HFFc6 (cell line): ENCODE data around the gene MTARC1. TPM values are rescaled to one million over a fixed set of nuclear protein-coding genes. Genes with fewer than 3 reads are reported as not detected.

Experiments
- DNase-seq: peaks from one replicate; pipeline ENCODE4 v3.0.0-alpha.2; 2018
- H3K27ac Mint-ChIP-seq: 2 replicates; pipeline ENCODE4 v1.8.0; 2020; ENCODE audit warnings: mild to moderate bottlenecking, mixed read lengths
- H3K27me3 Mint-ChIP-seq: 2 replicates; pipeline ENCODE4 v1.8.0; 2021; ENCODE audit warnings: mild to moderate bottlenecking, moderate library complexity, mixed read lengths; ENCODE audit not compliant: insufficient read depth
- H3K36me3 Mint-ChIP-seq: 2 replicates; pipeline ENCODE4 v1.8.0; 2021; ENCODE audit warnings: low read depth, mixed read lengths
- H3K4me1 Mint-ChIP-seq: 2 replicates; pipeline ENCODE4 v1.8.0; 2020; ENCODE audit warnings: low read depth, mixed read lengths
- H3K4me3 Mint-ChIP-seq: 2 replicates; pipeline ENCODE4 v1.8.0; 2020; ENCODE audit warnings: mild to moderate bottlenecking, moderate library complexity, mixed read lengths
- H3K9me3 Mint-ChIP-seq: 2 replicates; pipeline ENCODE4 v1.8.0; 2020; ENCODE audit warnings: mild to moderate bottlenecking, mixed read lengths
- total RNA-seq, 6 experiments: library from RNA; stranded (reverse); fragmentation: NEBNext Ultra II Directional; extraction: Animal tissue kit (Norgen Biotek cat#: 25700); gene quantifications; 2 replicates in 1 of 6; 3 replicates in 5 of 6; pipeline ENCODE4 v1.2.3, GENCODE V29; 2021
- TF ChIP-seq, protein P1 (sequence below): fragments of 200-600 bp; sonication (generic); IDR thresholded peaks from 2 replicates; pipeline ENCODE4 v1.5.0; 2021; ENCODE audit warnings: antibody characterized with exemption, mild to moderate bottlenecking

MTARC1 gene
- total RNA-seq, 6 experiments from 2014 or later, result 1.1 to 1.9 (median 1.7) TPM

DNA sequence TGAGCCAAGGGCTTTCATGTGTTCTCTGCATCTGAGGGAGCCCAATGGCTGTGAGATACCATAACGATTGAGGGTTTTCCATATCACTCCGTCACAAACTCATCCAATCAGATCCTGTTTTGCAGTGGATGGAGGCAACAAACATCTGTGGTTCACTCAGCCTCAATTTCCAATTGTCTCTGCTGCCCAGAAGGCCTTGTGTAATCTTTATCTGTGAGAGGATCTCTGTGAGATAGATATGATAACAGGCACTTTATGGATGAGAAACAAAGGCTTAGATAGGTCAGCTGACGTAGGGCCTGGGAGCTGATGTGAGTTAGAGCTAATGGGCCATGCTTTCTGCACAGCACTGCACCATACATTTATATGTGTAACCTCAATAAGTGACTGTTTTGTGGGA is 3.3 kb upstream of the MTARC1 start:
- no peak overlapping the region for H3K4me3 Mint-ChIP-seq
- H3K36me3 Mint-ChIP-seq, result no peaks in the 10 kb centered on the region
- peaks cover 4% of the 10 kb centered on the region for H3K27me3 Mint-ChIP-seq
- H3K27ac Mint-ChIP-seq, result no peak overlapping the region
- no peak for DNase-seq
- H3K4me1 Mint-ChIP-seq, result no peaks in the 10 kb centered on the region; the same call in 1 of the 2 replicates
- no peaks in the 10 kb centered on the region for H3K9me3 Mint-ChIP-seq
- TF ChIP-seq, protein P1, sequence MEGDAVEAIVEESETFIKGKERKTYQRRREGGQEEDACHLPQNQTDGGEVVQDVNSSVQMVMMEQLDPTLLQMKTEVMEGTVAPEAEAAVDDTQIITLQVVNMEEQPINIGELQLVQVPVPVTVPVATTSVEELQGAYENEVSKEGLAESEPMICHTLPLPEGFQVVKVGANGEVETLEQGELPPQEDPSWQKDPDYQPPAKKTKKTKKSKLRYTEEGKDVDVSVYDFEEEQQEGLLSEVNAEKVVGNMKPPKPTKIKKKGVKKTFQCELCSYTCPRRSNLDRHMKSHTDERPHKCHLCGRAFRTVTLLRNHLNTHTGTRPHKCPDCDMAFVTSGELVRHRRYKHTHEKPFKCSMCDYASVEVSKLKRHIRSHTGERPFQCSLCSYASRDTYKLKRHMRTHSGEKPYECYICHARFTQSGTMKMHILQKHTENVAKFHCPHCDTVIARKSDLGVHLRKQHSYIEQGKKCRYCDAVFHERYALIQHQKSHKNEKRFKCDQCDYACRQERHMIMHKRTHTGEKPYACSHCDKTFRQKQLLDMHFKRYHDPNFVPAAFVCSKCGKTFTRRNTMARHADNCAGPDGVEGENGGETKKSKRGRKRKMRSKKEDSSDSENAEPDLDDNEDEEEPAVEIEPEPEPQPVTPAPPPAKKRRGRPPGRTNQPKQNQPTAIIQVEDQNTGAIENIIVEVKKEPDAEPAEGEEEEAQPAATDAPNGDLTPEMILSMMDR, result no peak

DNA sequence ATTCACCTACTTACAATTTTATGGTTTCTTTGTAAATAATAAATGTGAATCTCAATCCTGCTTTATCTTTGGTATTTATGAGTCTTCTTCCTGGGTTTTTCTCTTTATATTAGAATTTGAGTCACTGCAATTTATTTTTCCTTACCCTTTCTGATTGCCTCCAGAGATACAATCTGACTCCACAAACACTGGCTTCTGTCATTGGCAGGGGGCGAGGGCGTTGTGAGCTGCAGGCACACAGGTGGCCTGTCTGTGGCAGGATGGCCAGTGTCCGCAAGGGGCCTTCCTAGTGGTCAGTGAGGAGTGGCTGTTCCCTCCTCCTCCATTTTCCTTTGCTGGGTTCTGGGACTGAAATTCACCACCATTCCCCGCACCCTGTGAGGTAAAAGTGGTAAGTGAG is 2.0 kb upstream of the MTARC1 start:
- Mint-ChIP-seq H3K4me3 (no peak overlapping the region), H3K36me3 (no peaks in the 10 kb centered on the region), H3K27ac (no peak overlapping the region), H3K9me3 (no peaks in the 10 kb centered on the region), H3K4me1 (no peaks in the 10 kb centered on the region; the same call in 1 of the 2 replicates), H3K27me3 (peaks cover 4% of the 10 kb centered on the region)
- TF ChIP-seq, protein P1, result no peak
- DNase-seq, result no peak

DNA sequence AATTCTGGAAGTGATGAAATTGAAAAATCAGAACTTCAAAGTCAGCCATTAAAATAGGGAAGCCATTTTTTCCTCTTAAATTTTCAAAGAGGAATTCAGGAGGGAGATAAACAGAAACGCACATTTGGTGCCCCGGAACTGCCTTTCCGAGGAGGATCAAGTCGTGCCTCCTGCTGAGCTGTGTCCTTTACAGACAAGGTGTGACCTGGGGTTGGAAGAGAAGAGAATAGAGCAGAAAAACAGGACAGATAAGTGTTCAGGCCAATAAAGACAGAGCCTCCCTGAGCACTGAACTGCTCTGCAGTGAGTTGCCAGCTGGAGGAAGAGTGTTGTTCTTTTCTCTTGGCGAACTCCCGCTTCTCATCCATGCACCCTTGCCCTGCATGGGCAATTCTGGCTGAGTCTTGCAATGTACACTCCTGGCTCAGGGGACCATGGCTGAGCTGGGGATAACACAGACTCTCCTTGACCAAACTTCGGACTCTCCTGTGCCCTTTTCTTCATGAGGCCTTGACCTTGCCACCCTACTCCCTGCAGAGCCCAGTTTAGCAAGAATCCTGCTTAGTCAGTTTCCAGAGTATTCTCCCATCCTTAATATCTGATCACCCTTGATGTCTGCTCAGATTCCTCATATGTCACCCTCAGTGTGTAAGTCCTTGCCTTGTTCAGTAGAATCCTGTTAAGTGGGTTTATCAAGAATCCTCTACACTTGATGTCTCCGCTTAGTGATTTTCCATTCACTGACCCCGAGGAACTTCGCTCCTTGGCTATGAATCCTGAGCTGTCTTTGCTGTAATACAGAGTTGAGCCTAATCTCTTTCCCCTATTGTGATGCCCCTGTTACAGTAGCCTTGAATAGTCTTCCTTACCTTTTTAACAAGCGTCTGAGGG is 1.3 kb upstream of the MTARC1 start:
- DNase-seq, result no peak
- no peaks in the 10 kb centered on the region for H3K36me3 Mint-ChIP-seq
- peaks cover 4% of the 10 kb centered on the region for H3K27me3 Mint-ChIP-seq
- no peak overlapping the region for H3K27ac Mint-ChIP-seq
- H3K4me3 Mint-ChIP-seq, result no peak overlapping the region
- no peaks in the 10 kb centered on the region; the same call in 1 of the 2 replicates for H3K4me1 Mint-ChIP-seq
- H3K9me3 Mint-ChIP-seq, result no peaks in the 10 kb centered on the region
- TF ChIP-seq, protein P1, result no peak

DNA sequence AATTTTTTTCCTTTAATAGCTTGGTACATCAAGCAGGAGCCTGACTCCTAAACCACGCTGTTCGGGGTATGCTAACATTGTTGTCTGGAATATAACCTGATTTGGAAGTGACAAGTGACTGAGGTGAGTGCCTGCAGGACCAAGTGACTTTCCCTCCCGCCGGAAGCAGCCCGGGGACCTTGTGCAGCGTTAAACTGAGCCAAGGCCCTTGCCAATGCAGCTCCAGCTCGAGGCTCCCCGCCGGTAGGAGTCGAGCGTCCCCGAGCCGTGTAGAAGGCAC is 716 bp upstream of the MTARC1 start:
- H3K27ac Mint-ChIP-seq, result no peak overlapping the region

DNA sequence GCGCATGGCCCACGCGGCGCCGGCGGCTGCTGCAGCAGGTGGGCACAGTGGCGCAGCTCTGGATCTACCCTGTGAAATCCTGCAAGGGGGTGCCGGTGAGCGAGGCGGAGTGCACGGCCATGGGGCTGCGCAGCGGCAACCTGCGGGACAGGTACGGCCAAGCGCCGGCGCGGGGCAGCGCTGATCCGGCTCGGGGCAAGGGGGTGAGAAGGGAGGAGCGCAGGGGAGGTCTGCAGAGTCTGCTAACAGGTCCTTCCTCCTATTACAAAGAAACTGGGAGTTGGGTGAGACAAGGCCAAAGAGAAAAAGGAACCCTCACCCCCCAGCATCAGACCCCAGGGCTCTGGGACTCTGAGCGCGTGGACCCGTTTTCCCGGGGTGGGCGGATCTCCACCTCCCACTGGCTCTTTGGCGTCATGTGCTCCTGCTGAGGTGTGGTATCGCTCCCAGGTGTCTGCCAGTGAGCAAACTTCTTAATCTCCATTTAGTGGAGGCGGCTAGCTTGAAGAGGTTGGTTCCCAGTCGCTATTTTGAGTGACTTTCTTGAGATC is 431 bp downstream of the MTARC1 start:
- Mint-ChIP-seq H3K27me3 (peaks cover 4% of the 10 kb centered on the region), H3K4me1 (no peaks in the 10 kb centered on the region; the same call in 1 of the 2 replicates)
- TF ChIP-seq, protein P1, result no peak

More for the DNA sequence above, 716 bp upstream of the MTARC1 start:
- H3K36me3 Mint-ChIP-seq, result no peaks in the 10 kb centered on the region
- no peaks in the 10 kb centered on the region; the same call in 1 of the 2 replicates for H3K4me1 Mint-ChIP-seq
- peaks cover 4% of the 10 kb centered on the region for H3K27me3 Mint-ChIP-seq
- H3K4me3 Mint-ChIP-seq, result peak overlapping the region; percentile 79; the same call in 1 of the 2 replicates
- no peak for DNase-seq
- TF ChIP-seq, protein P1, result no peak
- H3K9me3 Mint-ChIP-seq, result no peaks in the 10 kb centered on the region

More for the DNA sequence above, 431 bp downstream of the MTARC1 start:
- Mint-ChIP-seq H3K27ac (no peak overlapping the region), H3K4me3 (peak overlapping the region; percentile 75), H3K36me3 (no peaks in the 10 kb centered on the region), H3K9me3 (no peaks in the 10 kb centered on the region)
- no peak for DNase-seq
